CD14-positive monocyte (primary cell): Measurements from ENCODE around the gene RCVRN. TPM values are rescaled to one million over a fixed set of nuclear protein-coding genes. Genes with fewer than 3 reads are reported as not detected.

Source experiments
- DNase-seq, 3 donors: peaks; one replicate each; pipeline ENCODE4 v3.0.0-alpha.2; 2011 to 2022
- H2AFZ ChIP-seq: 2 replicates; pipeline ENCODE4 v1.6.0; 2012; ENCODE audit warnings: mild to moderate bottlenecking, low read depth, low read length, inconsistent platforms; ENCODE audit not compliant: insufficient read depth, poor library complexity, severe bottlenecking
- H3K27ac ChIP-seq, 2 donors: 1 replicate in 1 of 2; 2 replicates in 1 of 2; pipeline ENCODE4 v1.5.1; 2012 to 2013; ENCODE audit warnings: low read length in 2 of 2, control low read depth in 1 of 2, inconsistent platforms in 1 of 2, low read depth in 1 of 2, mild to moderate bottlenecking in 1 of 2
- H3K27me3 ChIP-seq, 2 donors: one replicate each; pipeline versions ENCODE4 v1.6.0 to v1.6.1; 2011 to 2013; ENCODE audit warnings: low read length in 2 of 2; ENCODE audit not compliant: control insufficient read depth in 2 of 2, insufficient read depth in 2 of 2
- H3K36me3 ChIP-seq, 2 donors: replicated peaks in 1 of 2; 1 replicate in 1 of 2; 2 replicates in 1 of 2; pipeline versions ENCODE4 v1.5.1 to v1.6.1; 2012 to 2013; ENCODE audit warnings: low read length in 2 of 2, control low read depth in 1 of 2, inconsistent platforms in 1 of 2, mild to moderate bottlenecking in 1 of 2; ENCODE audit not compliant: insufficient read depth in 2 of 2, control insufficient read depth in 1 of 2
- H3K4me1 ChIP-seq, 2 donors: 1 replicate in 1 of 2; 2 replicates in 1 of 2; pipeline versions ENCODE4 v1.5.1 to v1.6.1; 2012 to 2013; ENCODE audit warnings: low read length in 2 of 2, control low read depth in 1 of 2, inconsistent platforms in 1 of 2, mild to moderate bottlenecking in 1 of 2, moderate library complexity in 1 of 2; ENCODE audit not compliant: insufficient read depth in 2 of 2, control insufficient read depth in 1 of 2
- H3K4me2 ChIP-seq: replicated peaks from 2 replicates; pipeline ENCODE3; 2012; ENCODE audit warnings: low read length, moderate library complexity, mild to moderate bottlenecking; ENCODE audit not compliant: poor library complexity, severe bottlenecking; ENCODE audit errors: extremely low read depth
- H3K4me3 ChIP-seq, 3 experiments: fragments of 200-600 bp in 1 of 3; sonication (generic) in 1 of 3; replicated peaks in 1 of 3; 1 replicate in 2 of 3; 2 replicates in 1 of 3; pipeline ENCODE4 v1.5.1; 2011 to 2013; ENCODE audit warnings: low read length in 3 of 3, mild to moderate bottlenecking in 3 of 3, control low read depth in 2 of 3, low read depth in 2 of 3, inconsistent platforms in 1 of 3, moderate library complexity in 1 of 3
- H3K79me2 ChIP-seq: 2 replicates; pipeline ENCODE4 v1.6.0; 2012; ENCODE audit warnings: mild to moderate bottlenecking, control low read depth, inconsistent platforms, low read length, moderate library complexity; ENCODE audit not compliant: insufficient read depth
- H3K9ac ChIP-seq: 2 replicates; pipeline ENCODE4 v1.6.0; 2017; ENCODE audit warnings: low read length, mild to moderate bottlenecking; ENCODE audit not compliant: insufficient read depth, poor library complexity, severe bottlenecking
- H3K9me3 ChIP-seq, 2 donors: replicated peaks in 1 of 2; 1 replicate in 1 of 2; 2 replicates in 1 of 2; pipeline versions ENCODE4 v1.5.1 to v1.6.1; 2012 to 2013; ENCODE audit warnings: low read length in 2 of 2, control low read depth in 1 of 2; ENCODE audit not compliant: control insufficient read depth in 1 of 2, insufficient read depth in 1 of 2
- H4K20me1 ChIP-seq: 2 replicates; pipeline ENCODE4 v1.6.0; 2012; ENCODE audit warnings: mild to moderate bottlenecking, low read length, control low read depth, moderate library complexity; ENCODE audit not compliant: insufficient read depth
- H3K27ac Mint-ChIP-seq, 7 donors: one replicate each; pipeline ENCODE4 v1.8.0; 2020; ENCODE audit warnings: mild to moderate bottlenecking in 7 of 7, mixed read lengths in 7 of 7, moderate library complexity in 6 of 7, inconsistent platforms in 2 of 7
- H3K27me3 Mint-ChIP-seq, 3 donors: one replicate each; pipeline ENCODE4 v1.8.0; 2021 to 2022; ENCODE audit warnings: low read depth in 3 of 3, mild to moderate bottlenecking in 3 of 3, mixed read lengths in 3 of 3, moderate library complexity in 3 of 3, inconsistent platforms in 1 of 3
- H3K36me3 Mint-ChIP-seq, 2 donors: one replicate each; pipeline ENCODE4 v1.8.0; 2020; ENCODE audit warnings: mixed read lengths in 2 of 2, inconsistent platforms in 1 of 2, mild to moderate bottlenecking in 1 of 2
- H3K4me1 Mint-ChIP-seq: one replicate; pipeline ENCODE4 v1.8.0; 2020; ENCODE audit warnings: mild to moderate bottlenecking, mixed read lengths
- H3K4me3 Mint-ChIP-seq, 2 donors: one replicate each; pipeline ENCODE4 v1.8.0; 2020; ENCODE audit warnings: mild to moderate bottlenecking in 2 of 2, mixed read lengths in 2 of 2, moderate library complexity in 1 of 2
- H3K9me3 Mint-ChIP-seq, 7 donors: one replicate each; pipeline ENCODE4 v1.8.0; 2020 to 2022; ENCODE audit warnings: mixed read lengths in 7 of 7, mild to moderate bottlenecking in 6 of 7, moderate library complexity in 6 of 7, inconsistent platforms in 2 of 7
- WGBS: methylation state at CpG from one replicate; pipeline ENCODE4 v1.1.5; 2013; ENCODE audit warnings: missing lambda C conversion rate; ENCODE audit not compliant: insufficient coverage; 5-methylcytosine and 5-hydroxymethylcytosine counted together
- intact Hi-C, 2 donors: fragments of 100-400 bp; cut with micrococcal nuclease; formaldehyde crosslinking; loops; one replicate each; pipeline versions ENCODE4 v1.15.0 to v1.15.1; 2023
- polyA plus RNA-seq, 3 donors: library from polyadenylated mRNA; depleted of rRNA in 1 of 3; unstranded in 2 of 3; stranded (reverse) in 1 of 3; fragments of 300-500 nt in 2 of 3; fragments of >200 nt in 1 of 3; fragmentation: Illumina TruSeq in 2 of 3; gene quantifications; 1 replicate in 2 of 3; 2 replicates in 1 of 3; pipeline ENCODE4 v1.2.3, GENCODE V29; 2012 to 2021
- TF ChIP-seq, protein P1 (sequence below): fragments of 200-600 bp; IDR thresholded peaks from one replicate; pipeline ENCODE4 v1.8.0; 2022; ENCODE audit warnings: antibody characterized with exemption, mild to moderate bottlenecking

RCVRN gene
- polyA plus RNA-seq, 3 donors = 2.5 TPM; not detected in 2

DNA sequence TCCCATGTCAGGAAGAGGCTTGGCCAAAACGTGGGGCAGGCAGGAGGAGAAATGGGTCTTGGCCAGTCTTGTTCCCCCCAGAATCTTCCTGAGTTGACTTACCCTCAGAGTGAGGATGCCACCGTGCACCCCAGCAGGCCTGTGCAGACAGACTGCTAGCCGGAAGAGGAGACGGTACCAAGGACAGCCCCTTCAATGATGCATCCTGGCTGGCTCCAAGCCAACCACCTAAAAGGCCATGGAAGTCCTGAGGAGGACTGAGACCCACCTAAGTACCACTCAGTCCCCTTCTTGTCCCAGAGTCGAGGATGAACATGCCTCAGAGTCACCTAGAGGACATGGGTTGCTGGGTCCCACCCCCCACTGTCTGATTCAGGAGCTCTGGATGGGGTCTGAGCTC is 46.7 kb upstream of the RCVRN start:
- Histone ChIP-seq H3K4me3 (no peak overlapping the region), H3K79me2 (peaks cover 37% of the 10 kb centered on the region), H3K9ac (no peak overlapping the region), H3K27ac (no peak overlapping the region), H3K27me3 (no peaks in the 10 kb centered on the region), H3K4me1 (no peaks in the 10 kb centered on the region), H4K20me1 (peaks cover 100% of the 10 kb centered on the region), H3K4me2 (no peak overlapping the region), H3K9me3 (no peaks in the 10 kb centered on the region), H3K36me3 (peaks cover 55 to 94% of the 10 kb centered on the region in 2 donors), H2AFZ (no peak overlapping the region)
- TF ChIP-seq, protein P1, sequence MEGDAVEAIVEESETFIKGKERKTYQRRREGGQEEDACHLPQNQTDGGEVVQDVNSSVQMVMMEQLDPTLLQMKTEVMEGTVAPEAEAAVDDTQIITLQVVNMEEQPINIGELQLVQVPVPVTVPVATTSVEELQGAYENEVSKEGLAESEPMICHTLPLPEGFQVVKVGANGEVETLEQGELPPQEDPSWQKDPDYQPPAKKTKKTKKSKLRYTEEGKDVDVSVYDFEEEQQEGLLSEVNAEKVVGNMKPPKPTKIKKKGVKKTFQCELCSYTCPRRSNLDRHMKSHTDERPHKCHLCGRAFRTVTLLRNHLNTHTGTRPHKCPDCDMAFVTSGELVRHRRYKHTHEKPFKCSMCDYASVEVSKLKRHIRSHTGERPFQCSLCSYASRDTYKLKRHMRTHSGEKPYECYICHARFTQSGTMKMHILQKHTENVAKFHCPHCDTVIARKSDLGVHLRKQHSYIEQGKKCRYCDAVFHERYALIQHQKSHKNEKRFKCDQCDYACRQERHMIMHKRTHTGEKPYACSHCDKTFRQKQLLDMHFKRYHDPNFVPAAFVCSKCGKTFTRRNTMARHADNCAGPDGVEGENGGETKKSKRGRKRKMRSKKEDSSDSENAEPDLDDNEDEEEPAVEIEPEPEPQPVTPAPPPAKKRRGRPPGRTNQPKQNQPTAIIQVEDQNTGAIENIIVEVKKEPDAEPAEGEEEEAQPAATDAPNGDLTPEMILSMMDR = no peak
- Mint-ChIP-seq H3K27me3 (peaks cover 0 to 2% (median 0%) of the 10 kb centered on the region in 3 donors), H3K36me3 (peaks cover 45 to 92% of the 10 kb centered on the region in 2 donors), H3K27ac (peak overlapping the region in 2 of 7 donors; percentile 25 to 55), H3K4me1 (no peaks in the 10 kb centered on the region), H3K9me3 (no peaks in the 10 kb centered on the region), H3K4me3 (no peak overlapping the region)
- intact Hi-C loops = no loop called here
- 73% methylated on average over 4 of the region's 5 CpGs for WGBS
- no peak for DNase-seq

DNA sequence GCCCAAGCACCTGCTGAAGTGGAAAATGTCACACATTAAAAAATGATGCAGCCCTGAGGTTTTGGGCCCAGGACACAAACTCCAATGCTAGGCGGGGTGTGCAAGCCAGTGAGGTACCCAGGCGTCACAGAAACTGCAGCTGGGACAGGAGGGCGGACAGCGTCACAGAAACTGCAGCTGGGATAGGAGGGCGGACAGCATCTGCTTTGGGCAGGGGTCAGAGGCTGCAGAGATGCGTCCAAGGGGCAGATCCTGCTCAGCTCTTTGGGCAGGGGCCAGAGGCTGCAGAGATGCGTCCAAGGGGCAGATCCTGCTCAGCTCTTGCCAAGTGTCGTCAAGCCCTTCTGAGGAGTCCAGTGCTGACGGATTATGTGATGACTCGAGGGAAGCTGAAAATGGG is 43.9 kb upstream of the RCVRN start:
- no peaks in the 10 kb centered on the region for H3K4me1 ChIP-seq
- no peak overlapping the region for H3K27ac ChIP-seq
- H3K79me2 ChIP-seq = peaks cover 18% of the 10 kb centered on the region
- Mint-ChIP-seq H3K4me1 (no peaks in the 10 kb centered on the region), H3K36me3 (peaks cover 53 to 91% of the 10 kb centered on the region in 2 donors), H3K9me3 (peaks cover 0 to 2% (median 0%) of the 10 kb centered on the region in 7 donors), H3K27ac (peak overlapping the region in 2 of 7 donors; percentile 13 to 42), H3K27me3 (peaks cover 0 to 2% (median 0%) of the 10 kb centered on the region in 3 donors), H3K4me3 (no peak overlapping the region)
- H2AFZ ChIP-seq = no peak overlapping the region
- H3K4me2 ChIP-seq = no peak overlapping the region
- intact Hi-C loops = no loop called here
- WGBS = 99% methylated on average over 8 of the region's 10 CpGs
- peaks cover 54 to 94% of the 10 kb centered on the region in 2 donors for H3K36me3 ChIP-seq
- no peaks in the 10 kb centered on the region for H3K27me3 ChIP-seq
- H3K4me3 ChIP-seq = no peak overlapping the region
- TF ChIP-seq, protein P1 = no peak
- no peaks in the 10 kb centered on the region for H3K9me3 ChIP-seq
- no peak overlapping the region for H3K9ac ChIP-seq
- H4K20me1 ChIP-seq = peaks cover 100% of the 10 kb centered on the region
- no peak for DNase-seq
